ENCODE results near the gene UNC13D.
"Not testable (repeated sequence)": the region's sequence is repeated elsewhere in the genome, so short reads cannot be mapped to it uniquely, and the experiment has no call there.

UNC13D gene

DNA sequence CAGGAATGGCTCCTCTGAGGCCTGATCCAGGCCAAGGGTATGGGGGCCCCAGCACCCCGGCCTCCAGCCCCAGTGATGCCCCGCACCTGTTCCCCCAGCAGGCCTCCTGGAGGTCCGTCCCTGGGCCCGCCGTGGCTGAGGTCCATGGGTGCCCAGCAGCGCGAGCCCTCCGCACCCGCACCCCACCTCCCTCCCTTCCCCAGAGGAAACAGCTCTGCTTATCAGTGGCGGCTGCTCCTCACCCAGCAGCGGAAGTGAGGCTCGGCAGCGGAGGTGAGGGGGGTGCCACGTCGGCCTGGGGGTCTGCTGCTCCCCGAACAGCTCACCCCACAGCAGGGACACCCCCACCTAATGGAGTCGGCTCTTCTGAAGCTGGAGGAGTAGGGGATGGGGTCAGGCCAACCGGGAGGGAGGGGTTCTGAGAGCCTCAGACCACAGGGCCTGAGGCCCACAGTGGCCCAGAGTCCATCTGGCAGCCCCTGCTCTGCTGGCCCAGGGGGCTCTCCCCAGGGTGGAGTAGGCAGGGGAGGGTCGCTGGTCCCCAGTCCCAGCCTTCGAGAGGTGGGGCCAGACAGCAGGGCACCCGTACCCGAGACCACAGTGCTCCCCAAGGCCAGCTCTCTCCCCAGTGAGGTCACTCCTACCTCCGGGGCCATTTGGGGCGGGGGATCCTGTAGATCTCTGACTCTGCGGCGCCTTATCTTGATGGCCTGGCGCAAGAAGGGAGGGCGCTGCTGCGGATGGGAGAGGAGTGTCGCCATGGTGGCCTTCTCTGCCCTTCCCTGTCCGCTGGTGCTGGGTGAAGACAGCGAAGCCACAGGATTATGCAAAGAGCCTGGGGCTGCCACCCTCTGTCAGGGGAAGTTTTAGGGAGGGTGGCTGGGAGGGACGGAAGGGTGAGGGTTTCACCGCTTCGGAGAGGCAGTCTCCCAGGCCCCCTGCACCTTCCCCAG lies at the start of gene UNC13D:
Gene UNC13D, minus strand, starts transcription at position 828 of the 953 bp plus-strand sequence. Its CDS starts 67 bp downstream, at position 761.
- no peak for DNase-seq

DNA sequence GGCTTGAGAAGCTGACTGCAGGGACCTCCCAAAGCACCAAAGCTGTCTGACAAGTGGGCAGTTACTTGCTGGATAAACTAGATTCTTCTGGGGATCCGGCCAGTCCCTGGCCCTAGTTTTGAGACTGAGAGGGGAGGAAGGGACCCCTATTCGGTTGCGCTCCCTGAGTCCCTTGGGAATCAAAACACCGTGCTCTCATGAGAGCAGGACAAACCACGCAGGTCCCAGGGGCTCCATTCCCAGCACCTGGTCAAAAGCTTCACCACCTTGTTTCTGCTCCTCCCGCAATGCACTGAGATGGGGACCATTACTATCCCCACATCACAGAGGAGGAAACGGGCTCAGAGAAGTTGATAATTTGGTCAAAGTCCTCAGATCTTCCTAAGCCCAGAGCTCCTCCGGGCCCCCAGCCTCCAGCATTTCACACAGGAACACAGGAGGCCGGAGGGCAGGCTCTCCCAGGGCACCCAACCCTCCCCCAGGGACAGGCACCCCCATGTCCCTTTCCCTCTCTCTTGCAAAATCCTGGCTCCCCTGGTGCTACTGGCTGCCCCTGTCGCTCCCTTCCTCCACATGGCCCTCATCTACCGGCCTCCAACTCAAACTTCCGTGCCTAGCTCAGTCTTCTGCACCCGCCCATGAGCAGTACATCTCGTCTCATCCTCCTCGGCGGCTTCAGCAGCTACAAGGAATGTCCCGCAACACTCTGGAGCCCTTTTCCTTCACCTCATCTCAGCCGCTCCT lies 49.3 kb upstream of the UNC13D start:
- DNase-seq: no peak

DNA sequence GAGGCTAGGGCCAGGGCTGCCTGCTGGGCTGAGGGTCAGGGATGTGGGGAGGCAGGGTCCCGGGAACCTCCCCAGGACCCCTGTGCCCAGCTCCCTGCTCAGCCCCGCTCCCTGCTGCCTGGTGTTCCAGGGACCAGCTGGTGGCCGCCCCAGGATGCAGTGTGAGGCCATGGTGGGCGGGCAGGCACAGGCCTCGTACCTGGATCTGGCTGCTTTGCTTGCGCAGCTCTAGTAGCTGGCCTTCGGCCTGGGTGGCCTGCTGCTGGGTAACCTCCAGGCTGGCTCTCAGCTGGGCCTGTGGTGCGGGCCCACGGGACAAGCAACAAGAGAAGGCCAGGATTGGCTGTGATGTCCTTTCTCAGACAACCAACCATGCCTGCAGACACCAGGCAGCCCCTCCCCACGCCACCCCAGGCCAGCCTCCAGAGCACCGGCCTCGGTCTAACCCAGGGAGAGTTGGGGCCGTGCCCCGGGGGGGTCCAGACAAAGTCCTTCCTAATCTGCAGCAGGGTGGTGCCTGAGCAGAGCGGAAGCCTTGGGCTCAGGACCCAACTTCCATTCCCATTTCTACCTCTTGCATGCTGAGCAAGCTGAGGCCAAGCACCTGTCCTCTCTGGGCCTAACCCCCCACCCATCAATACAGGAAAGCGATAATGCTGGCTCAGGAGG lies 48.5 kb upstream of the UNC13D start:
- DNase-seq: no peak

DNA sequence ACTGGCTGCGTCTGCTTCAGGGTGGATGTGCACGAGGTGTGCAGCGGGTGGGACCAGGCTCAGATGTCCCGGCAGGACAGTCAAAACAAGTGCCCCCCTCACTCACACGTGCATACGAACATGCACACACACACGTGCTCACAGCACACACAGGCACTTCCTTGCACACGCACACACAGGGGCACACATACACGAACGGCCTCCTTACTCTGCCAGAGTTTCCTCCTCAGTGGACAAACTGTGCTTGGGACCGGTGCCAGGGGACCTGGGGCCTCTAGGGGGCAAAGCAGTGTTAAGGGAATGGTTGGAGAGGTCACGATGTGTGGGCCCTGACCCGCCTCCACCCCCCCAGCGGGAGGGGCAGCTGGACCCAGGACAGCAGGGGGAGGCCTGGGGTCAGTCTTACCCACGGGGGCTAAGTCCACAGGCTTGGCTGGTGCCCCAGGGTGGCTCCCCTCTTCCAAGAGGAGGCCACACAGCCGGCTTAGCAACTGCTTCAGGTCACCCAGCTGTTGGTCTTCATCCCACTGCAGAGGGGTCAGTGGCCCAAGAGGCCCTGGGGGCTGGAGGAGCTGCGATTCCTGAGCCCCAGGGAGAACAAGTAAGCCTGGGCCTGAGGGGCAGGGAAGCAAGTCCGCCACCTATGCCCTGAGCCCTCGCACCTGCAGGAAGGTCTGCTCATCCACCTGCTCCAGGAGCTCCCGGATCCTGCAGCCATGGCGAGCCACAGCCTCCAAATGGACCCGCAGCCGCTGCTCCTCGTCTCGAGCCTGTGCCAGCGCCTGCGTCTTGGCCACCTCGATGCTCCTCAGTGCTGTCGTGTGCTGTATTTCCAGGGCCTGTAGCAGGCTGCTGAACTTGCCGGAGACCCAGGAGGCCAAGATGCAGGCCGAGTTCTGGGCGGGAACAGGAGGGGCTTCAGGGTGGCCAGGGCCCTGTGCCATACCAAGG lies 47.7 kb upstream of the UNC13D start:
- no peak for DNase-seq

DNA sequence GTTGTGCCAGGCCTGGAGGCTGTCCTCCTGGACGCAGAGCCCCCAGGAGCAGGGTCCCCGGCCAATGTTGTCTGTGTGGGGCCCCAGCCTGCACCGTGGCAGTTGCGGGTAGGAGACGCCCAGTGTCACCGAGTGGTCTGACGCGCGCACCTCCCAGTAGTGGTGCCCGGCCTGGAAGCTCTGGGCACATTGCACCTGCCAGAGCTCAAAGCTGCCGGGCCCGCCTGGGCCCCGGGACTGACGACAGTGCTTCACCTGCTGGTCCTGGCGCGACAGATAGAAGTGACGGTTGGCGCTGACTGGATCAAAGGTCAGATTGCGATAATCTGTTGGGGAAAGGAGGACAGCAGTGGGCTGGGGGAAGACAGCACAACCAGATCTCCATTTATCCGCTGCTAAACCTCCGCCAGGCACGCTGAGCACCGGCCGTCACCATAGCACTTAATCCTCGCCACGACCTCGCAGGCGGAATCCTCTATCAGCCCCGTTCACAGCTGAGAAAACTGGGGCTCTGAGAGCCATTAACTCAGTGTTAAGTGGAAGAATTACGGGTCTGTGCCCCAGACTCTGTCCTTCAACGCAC lies 46.9 kb upstream of the UNC13D start:
- no peak for DNase-seq

DNA sequence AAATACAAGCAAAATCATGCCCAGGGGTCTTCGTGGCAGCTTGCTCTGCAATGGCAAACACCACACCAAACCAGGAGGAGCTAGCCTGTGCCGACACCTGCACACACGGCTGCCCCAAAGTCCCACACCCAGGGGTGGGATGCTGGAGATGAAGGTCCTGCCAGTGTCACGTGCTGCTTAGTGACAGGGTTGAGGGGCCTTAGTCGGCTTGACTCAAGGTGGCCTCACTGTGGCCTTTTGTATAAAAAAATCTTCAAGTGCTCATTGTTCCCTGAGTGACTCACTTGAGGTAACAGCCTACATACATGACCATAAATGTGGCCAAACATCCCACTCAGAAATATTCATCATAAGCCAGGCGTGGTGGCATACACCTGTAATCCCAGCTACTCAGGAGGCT lies 45.2 kb upstream of the UNC13D start:
- DNase-seq: no peak

DNA sequence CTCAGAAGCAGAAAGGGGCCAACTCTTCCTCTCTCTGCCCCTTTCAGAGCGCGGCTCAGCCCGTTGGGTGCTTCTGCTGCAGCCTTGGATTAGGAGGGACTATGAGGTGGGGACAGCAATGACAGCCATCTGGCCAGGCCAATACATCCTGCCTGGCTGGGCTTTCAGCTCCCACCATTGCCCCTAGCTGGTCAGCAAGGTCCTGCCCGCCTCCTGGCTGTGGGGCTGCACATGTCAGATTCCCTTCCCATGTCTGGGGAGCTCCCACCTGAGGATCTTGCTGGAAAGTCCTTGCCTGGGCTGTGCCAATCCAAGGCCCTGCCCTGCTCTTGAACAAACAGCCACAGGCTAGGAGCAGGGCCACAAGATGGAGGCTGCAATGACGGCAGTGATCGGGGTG lies 44.3 kb upstream of the UNC13D start:
- no peak for DNase-seq

DNA sequence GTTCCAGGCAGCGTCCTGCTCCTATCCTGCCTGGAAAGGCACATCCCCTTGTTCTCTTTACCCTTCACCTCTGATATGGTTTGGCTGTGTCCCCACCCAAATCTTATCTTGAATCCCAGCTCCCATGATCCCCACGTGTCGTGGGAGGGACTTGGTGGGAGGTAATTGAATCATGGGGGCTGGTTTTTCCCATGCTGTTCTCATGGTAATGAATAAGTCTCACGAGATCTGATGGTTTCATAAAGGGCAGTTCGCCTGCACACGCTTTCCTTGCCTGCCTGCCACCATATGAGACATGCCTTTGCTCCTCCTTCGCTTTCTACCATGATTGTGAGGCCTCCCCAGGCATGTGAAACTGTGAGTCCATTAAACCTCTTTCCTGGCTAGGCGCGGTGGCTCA lies 41.7 kb upstream of the UNC13D start:
- DNase-seq: not testable (repeated sequence)

DNA sequence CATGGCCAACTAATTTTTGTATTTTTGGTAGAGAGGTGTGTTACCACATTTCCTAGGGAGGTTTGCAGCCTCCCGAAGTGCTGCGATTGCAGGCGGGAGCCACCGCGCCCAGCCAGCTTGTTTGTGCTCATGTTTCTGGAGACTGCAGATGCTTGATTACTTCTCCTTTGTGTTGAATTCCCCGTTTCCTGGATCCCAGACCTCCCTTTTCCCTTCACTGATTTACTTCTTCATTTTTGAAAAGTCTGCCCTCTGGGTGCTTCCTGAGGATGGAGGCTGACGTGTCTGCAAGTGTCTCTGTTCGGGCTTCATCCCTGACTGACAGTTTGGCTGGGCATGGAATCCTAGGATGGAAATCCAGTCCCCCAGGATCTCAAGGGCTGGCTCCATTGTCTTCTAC lies 41.2 kb upstream of the UNC13D start:
- no peak for DNase-seq

DNA sequence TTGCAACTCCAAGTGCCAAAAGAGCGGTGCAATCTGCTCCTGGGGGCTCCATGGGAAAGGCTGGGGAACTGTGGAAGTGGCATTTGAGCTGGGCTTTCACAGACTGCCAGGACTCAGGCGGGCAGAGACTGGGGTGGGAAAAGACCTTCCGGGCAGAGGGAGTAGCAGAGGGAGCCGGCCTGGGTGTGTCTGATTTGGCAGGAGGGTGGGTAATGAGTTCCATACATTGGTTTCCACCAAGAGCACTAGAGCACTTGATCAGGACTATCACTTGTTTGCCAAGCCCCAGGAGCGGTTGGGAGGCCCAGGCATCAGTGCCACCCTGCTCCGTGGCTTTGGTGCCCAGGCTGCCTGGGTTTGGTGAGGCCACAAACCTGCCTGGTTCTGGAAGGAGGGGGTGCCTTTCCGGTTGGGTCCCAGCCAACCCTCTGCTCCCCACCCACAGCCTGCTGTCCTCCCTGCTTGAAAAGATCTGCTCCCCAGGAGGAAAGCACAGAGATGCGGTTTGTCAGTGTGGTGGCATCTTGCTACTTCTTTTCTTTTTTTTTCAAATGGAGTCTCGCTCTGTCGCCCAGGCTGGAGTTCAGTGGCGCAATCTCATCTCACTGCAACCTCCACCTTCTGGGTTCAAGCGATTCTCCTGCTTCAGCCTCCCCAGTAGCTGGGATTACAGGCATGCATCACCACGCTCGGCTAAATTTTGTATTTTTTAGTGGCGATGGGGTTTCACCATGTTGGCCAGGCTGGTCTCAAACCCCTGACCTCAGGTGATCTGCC lies 37.7 kb upstream of the UNC13D start:
- DNase-seq: no peak

DNA sequence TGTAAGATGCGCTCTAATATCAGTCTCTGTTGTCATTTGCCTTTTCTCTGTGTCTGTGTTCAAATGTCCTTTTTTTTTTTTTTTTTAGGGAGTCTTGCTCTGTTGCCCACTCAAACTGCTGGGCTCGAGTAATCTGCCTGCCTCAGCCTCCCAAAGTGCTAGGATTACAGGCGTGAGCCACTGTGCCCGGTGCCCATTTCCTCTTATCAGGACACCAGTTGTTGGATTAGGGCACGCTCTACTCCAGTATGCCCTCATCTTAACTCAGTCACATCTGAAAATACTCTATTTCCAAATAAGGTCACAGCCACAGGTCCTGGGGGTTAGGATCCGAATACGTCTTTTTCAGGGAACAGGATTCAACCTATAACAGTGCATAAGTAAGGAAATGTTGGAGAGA lies 36.1 kb upstream of the UNC13D start:
- DNase-seq: no peak

DNA sequence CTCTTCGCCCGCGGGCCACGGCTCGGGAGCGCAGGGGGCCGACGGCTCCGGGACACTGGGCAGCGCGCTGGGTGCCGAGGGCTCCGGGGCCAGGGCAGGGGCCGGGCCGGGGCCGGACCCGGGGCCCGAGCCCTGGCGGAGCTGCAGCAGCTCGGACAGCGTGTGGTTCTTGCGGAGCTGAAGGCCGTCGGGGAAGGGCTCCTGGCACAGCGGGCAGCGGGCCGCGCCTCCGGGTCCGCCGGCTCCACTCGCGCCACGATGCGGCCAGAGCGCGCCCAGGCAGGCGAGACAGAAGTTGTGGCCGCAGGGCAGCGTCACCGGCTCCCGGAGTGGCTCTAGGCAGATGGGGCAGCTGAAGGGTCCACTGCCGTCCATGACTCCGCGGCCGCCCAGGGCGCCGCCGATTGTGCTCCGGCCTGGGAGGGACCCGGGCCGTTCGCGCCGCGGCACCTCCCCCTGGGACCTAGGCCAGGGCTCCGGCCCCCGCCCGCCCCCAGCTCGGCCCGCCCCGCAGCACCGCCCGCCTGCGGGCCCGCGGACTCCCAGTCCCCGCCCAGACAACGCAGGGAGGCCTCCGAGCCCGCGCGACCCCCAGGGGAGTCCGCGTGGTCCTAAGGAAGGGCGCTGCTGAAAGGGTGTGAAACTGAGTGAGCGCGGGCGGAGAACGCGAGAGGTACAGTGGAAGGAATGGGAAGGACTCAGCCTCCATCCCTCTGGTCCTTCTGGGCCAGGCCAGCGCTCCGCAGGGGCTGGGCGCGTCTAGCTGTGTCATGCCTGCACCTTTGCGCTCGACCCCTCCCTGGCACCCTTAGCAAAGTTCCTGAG lies 34.2 kb upstream of the UNC13D start, which contains the start of gene TRIM47:
Gene TRIM47, minus strand, starts transcription at position 408 of the 825 bp plus-strand sequence. Its CDS starts 33 bp downstream, at position 375.
- DNase-seq: no peak

DNA sequence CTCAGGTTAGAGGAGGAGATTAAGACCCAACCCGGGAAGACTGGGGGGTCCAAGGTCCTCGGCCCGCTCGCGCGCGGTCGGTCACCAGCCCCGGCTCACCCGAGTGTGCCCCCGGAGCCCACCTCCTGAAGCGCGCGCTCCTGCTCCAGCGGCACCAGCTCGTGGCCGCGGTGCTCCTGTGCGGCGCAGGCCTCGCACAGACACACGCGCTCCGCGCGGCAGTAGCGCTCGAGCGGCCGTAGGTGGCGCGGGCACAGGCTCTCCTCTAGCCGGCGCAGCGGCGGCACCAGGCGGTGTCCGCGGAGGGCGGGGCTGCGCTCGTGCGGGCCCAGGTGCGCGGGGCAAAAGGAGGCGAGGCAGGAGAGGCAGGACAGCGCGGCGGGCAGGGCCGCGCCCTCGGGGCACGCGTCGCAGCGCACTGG lies 33.6 kb upstream of the UNC13D start:
- peak; percentile 19 for DNase-seq

DNA sequence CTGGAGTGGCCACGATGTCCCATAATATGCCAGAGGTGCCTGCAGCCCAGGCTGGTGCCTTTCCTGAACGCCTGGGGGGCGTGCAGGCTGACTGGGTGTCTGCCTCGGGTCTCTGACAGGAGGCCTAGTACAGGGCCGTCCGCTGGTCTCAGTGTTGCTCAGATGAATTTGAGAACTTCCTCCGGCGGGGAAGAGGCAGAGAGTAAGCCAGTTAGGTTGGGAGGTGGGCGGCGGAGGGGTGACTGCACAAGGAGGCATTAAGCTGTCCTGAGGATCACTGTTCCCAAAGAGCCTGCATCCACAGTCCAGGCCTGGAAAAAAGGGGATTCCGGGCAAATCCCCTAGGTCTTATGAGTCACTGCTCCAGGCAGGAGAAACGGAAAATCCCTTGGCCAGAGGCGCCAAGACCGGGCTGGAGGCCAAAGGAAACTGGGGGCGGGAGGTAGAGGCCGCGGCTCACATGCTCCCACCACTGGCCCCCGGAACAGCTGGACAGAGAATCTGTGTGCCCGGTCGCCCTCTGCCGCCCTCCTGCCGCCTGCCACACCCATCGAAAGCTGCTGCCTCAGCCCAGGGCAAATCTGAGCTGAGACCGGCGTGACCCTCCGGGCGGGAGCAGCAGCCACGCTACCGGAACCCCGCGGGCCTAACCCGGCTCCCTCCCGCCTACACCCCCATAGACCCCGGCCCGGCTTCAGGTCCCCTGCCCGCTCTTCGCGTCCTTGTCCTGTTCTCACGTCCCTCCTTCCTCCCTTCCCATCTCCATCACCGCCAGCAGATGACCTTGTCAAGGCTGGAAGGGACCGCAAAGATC lies 32.9 kb upstream of the UNC13D start:
- DNase-seq: peak; percentile 93

DNA sequence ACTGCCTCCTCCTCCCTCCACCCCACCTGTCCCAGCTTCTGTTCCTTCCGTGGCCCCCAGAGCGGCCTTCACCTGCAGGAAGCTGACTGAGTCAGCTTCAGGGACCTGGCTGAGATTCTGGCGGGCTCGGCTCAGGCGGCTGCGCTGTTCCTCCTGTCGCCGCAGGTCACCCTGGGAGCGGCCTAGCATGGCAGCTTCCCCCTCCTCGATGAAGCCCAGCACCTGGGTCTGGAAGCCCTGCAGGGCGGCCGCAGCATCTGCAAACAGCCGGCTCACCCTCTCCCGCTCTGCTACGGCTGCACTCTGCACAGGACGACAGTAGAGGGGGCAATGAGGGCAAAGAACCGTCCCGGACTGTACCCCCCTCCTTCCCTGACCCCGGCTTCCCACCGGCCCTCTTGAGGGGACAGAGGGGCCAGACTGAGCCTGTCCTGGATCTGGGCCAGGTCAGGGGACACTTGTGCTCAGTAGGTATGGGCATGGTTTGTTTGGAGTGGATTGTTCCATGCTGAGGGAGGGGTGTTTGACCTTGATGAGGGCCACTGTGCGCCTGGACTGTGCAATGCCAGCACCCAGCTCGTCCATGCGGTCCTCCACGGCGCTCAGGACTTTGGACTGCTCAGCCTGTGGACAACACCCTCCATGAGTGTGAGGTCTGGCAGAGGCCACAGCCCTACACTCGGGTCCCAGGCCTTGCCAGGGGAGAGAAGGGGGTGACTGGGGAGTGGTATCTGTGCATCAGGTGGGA lies 32.2 kb upstream of the UNC13D start:
- no peak for DNase-seq

DNA sequence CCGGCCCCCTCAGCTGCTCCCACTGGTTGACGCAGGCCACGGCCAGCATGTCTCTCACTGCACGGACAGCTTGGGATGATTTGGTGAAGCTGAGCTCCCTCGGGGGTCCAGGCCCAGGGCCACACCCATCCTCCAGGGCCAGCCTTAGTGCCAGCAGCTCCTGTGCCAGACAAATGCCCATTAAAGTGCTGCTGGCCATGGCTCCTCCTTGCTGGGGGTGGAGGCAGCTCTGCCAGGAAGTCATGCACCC lies 31.7 kb upstream of the UNC13D start:
- DNase-seq: no peak

DNA sequence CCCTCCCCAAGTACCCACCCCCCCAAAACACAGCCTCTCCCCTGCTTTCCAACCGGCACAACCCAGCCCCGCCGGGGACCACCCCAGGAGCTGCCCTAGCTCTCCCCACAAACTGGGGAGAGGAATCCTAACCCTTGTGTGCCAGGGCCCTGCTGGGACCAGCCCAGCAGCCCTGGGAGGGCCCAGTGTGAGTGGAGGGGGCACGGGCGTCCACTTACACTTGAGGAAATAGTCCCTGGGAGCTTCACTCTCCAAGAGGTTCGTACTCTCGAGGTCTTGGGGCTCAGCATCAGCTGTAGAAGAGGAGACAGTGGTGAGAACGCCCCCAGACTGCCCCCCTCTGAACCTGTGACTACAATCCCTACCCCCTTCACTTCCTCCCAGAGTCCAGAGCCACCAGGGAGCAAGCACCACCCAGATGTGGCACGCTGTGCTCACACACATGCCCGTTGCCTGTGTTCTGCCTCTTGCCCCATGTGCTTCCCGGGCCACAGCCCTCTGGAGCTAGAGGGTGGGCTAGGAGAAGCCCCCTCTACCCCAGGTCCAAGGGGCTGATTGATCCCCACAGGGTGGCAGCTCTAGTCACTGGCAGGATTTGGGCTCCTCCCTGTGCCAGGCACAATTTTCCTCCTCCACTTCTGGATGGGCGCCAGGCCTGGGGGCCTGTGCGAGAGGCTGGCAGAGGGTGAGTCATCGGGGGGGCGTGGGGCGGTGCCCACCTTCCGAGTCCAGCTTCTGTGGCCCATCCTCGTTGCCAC lies 31.2 kb upstream of the UNC13D start:
- DNase-seq: no peak

Data from amniotic stem cell (primary cell).